HepG2 (cell line): ENCODE results near the gene HPD. TPM values are rescaled to one million over a fixed set of nuclear protein-coding genes. Genes with fewer than 3 reads are reported as not detected.

ENCODE experiments used
- FOXA1 ChIP-seq, 2 experiments: fragments of 450-650 bp in 1 of 2; sonication (generic) in 1 of 2; formaldehyde crosslinking in 1 of 2; IDR thresholded peaks; 2 replicates each; pipeline versions ENCODE4 v1.4.0 to v1.6.1; 2016 to 2020; ENCODE audit warnings: missing genetic modification reagents in 1 of 2
- FOXO1 ChIP-seq: sonication (generic); formaldehyde crosslinking; IDR thresholded peaks from 2 replicates; pipeline ENCODE4 v1.4.0; 2020; ENCODE audit warnings: missing genetic modification reagents
- KDM5A ChIP-seq: fragments of 200-600 bp; sonication (generic); IDR thresholded peaks from 2 replicates; pipeline ENCODE4 v1.7.0; 2018; ENCODE audit warnings: antibody characterized with exemption, mild to moderate bottlenecking, low read length, borderline replicate concordance
- MYNN ChIP-seq: sonication (generic); formaldehyde crosslinking; IDR thresholded peaks from 2 replicates; pipeline ENCODE4 v1.4.0; 2020; ENCODE audit warnings: mild to moderate bottlenecking, low read depth, missing genetic modification reagents
- POLR2A ChIP-seq, 2 experiments: IDR thresholded peaks; 2 replicates each; pipeline ENCODE4 v1.6.1; 2011; ENCODE audit warnings: low read depth in 2 of 2, low read length in 2 of 2, mild to moderate bottlenecking in 1 of 2, moderate library complexity in 1 of 2; ENCODE audit not compliant: insufficient read depth in 1 of 2
- PRPF4 ChIP-seq: fragments of 200-400 bp; formaldehyde crosslinking; IDR thresholded peaks from 2 replicates; pipeline ENCODE4 v1.6.1; 2016; ENCODE audit warnings: low read length, low read depth; ENCODE audit not compliant: poor library complexity, severe bottlenecking
- SP2 ChIP-seq: sonication (generic); formaldehyde crosslinking; IDR thresholded peaks from 2 replicates; pipeline ENCODE4 v1.5.1; 2020; ENCODE audit warnings: mild to moderate bottlenecking, missing genetic modification reagents
- SRF ChIP-seq: IDR thresholded peaks from 2 replicates; pipeline ENCODE4 v1.6.1; 2011; ENCODE audit warnings: mild to moderate bottlenecking, low read depth, low read length, moderate library complexity
- U2AF1 ChIP-seq: fragments of 200-400 bp; formaldehyde crosslinking; optimal IDR thresholded peaks from 2 replicates; pipeline ENCODE3; 2017; ENCODE audit warnings: mild to moderate bottlenecking, low read depth, low read length
- ZNF562 ChIP-seq: sonication (generic); formaldehyde crosslinking; IDR thresholded peaks from 2 replicates; pipeline ENCODE4 v1.8.0; 2022; ENCODE audit warnings: missing genetic modification reagents, borderline replicate concordance
- polyA plus RNA-seq, 8 experiments: library from polyadenylated mRNA; depleted of rRNA in 3 of 8; stranded (reverse) in 7 of 8; unstranded in 1 of 8; fragments of >200 nt; fragmentation: Illumina TruSeq in 4 of 8; extraction: Trizol in 4 of 8; gene quantifications; 2 replicates each; pipeline versions ENCODE4 v1.2.1 to v1.2.3, GENCODE V29; 2011 to 2016; ENCODE audit warnings: low read depth in 4 of 8, missing spikeins in 1 of 8, mixed read lengths in 1 of 8; ENCODE audit not compliant: insufficient read depth in 1 of 8
- total RNA-seq, 5 experiments: library from RNA; depleted of rRNA; stranded (reverse); fragments of >200 nt; fragmentation: Illumina TruSeq; extraction: Trizol; gene quantifications; 2 replicates each; pipeline ENCODE4 v1.2.3, GENCODE V29; 2016; ENCODE audit warnings: low read depth in 1 of 5
- TF ChIP-seq, protein P1 (sequence below): sonication (generic); formaldehyde crosslinking; IDR thresholded peaks from 2 replicates; pipeline ENCODE4 v1.8.0; 2023; ENCODE audit warnings: mild to moderate bottlenecking, missing genetic modification reagents
- TF ChIP-seq, protein P2 (sequence below): sonication (generic); formaldehyde crosslinking; IDR thresholded peaks from 2 replicates; pipeline ENCODE4 v1.5.1; 2020; ENCODE audit warnings: mild to moderate bottlenecking, missing genetic modification reagents, borderline replicate concordance
- TF ChIP-seq, protein P3 (sequence below): sonication (generic); formaldehyde crosslinking; IDR thresholded peaks from 2 replicates; pipeline ENCODE4 v1.5.0; 2020; ENCODE audit warnings: mild to moderate bottlenecking, missing genetic modification reagents
- TF ChIP-seq, protein P4 (sequence below): sonication (generic); formaldehyde crosslinking; conservative IDR thresholded peaks from 2 replicates; pipeline ENCODE4 v1.4.0; 2020; ENCODE audit warnings: missing genetic modification reagents
- TF ChIP-seq, protein P5 (sequence below): sonication (generic); formaldehyde crosslinking; IDR thresholded peaks from 2 replicates; pipeline ENCODE4 v1.4.0; 2020; ENCODE audit warnings: mild to moderate bottlenecking, missing genetic modification reagents
- TF ChIP-seq, protein P6 (sequence below): sonication (generic); formaldehyde crosslinking; IDR thresholded peaks from 2 replicates; pipeline ENCODE4 v1.5.0; 2020; ENCODE audit warnings: mild to moderate bottlenecking, missing genetic modification reagents
- TF ChIP-seq, protein P7 (sequence below): sonication (generic); formaldehyde crosslinking; IDR thresholded peaks from 2 replicates; pipeline ENCODE4 v1.8.0; 2022; ENCODE audit warnings: missing genetic modification reagents, low read depth, mild to moderate bottlenecking, borderline replicate concordance

HPD gene
- total and polyA plus RNA-seq, 2 of the 13 experiments (the other 11 are each of a cell fraction or from before 2014, with no cell fraction given) = 120 to 195 TPM

DNA sequence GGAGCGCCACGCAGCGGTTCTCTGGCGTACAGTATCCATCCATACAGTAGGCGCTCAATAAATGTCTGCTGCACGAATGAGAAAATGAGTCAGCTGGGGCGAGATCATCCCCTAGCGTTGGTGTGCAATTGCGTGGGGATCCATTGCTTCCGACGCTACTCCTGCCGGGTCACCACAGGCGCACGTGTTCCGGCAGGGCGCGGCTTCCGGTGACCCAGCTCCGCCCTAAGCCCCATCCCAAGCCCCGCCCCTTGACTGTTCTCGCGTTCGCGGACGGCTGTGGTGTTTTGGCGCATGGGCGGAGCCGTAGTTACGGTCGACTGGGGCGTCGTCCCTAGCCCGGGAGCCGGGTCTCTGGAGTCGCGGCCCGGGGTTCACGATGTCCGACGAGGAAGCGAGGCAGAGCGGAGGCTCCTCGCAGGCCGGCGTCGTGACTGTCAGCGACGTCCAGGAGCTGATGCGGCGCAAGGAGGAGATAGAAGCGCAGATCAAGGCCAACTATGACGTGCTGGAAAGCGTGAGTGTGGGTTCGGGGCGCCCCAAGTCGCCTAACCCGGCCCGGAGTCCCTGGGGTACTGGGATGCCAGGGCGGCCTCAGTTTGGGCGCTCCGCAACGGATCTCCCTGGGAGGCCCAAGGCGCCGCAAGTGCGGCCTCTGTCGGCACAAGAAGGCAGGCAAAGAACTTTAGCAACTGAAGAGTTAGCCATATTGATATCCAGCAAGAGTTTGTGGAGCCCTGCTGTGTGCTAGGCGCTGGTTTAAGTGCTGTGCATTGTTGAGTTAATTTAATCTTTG, 30.0 kb upstream of the HPD start, which contains the start of gene PSMD9 (continued):
- TF ChIP-seq, protein P1, sequence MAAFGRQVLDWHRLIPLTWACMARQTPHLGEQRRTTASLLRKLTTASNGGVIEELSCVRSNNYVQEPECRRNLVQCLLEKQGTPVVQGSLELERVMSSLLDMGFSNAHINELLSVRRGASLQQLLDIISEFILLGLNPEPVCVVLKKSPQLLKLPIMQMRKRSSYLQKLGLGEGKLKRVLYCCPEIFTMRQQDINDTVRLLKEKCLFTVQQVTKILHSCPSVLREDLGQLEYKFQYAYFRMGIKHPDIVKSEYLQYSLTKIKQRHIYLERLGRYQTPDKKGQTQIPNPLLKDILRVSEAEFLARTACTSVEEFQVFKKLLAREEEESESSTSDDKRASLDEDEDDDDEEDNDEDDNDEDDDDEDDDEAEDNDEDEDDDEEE (CRISPR knock-in tag) = peak; percentile 95
- TF ChIP-seq SP2 (peak; percentile 70), PRPF4 (no peak), MYNN (CRISPR knock-in tag) (no peak), POLR2A (IDR thresholded peaks at IDR 0.05; ENCODE audit: insufficient read depth in 1 of 2, low read depth in 2 of 2, low read length in 2 of 2) (peak; percentile 74 to 80), KDM5A (peak; percentile 83; the same call in 1 of the 2 replicates), SRF (no peak), U2AF1 (no peak), ZNF562 (CRISPR knock-in tag) (peak; percentile 56; the same call in 1 of the 2 replicates), FOXA1 (IDR thresholded peaks at IDR 0.05) (no peak), FOXA1 (CRISPR knock-in tag; IDR thresholded peaks at IDR 0.05) (peak; percentile 28; the same call in 1 of the 2 replicates), FOXO1 (no peak; the same call in 1 of the 2 replicates)
- TF ChIP-seq, protein P2, sequence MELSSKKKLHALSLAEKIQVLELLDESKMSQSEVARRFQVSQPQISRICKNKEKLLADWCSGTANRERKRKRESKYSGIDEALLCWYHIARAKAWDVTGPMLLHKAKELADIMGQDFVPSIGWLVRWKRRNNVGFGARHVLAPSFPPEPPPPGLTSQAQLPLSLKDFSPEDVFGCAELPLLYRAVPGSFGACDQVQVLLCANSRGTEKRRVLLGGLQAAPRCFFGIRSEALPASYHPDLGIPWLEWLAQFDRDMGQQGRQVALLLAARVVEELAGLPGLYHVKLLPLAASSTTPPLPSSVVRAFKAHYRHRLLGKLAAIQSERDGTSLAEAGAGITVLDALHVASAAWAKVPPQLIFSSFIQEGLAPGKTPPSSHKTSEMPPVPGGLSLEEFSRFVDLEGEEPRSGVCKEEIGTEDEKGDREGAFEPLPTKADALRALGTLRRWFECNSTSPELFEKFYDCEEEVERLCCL (CRISPR knock-in tag) = peak; percentile 62; the same call in 1 of the 2 replicates
- TF ChIP-seq, protein P3, sequence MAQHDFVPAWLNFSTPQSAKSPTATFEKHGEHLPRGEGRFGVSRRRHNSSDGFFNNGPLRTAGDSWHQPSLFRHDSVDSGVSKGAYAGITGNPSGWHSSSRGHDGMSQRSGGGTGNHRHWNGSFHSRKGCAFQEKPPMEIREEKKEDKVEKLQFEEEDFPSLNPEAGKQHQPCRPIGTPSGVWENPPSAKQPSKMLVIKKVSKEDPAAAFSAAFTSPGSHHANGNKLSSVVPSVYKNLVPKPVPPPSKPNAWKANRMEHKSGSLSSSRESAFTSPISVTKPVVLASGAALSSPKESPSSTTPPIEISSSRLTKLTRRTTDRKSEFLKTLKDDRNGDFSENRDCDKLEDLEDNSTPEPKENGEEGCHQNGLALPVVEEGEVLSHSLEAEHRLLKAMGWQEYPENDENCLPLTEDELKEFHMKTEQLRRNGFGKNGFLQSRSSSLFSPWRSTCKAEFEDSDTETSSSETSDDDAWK (CRISPR knock-in tag) = no peak
- TF ChIP-seq, protein P4, sequence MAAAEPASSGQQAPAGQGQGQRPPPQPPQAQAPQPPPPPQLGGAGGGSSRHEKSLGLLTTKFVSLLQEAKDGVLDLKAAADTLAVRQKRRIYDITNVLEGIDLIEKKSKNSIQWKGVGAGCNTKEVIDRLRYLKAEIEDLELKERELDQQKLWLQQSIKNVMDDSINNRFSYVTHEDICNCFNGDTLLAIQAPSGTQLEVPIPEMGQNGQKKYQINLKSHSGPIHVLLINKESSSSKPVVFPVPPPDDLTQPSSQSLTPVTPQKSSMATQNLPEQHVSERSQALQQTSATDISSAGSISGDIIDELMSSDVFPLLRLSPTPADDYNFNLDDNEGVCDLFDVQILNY (CRISPR knock-in tag) = 0 out of 2 replicates have a peak, but pooled peaks have one; percentile 31
- TF ChIP-seq, protein P5, sequence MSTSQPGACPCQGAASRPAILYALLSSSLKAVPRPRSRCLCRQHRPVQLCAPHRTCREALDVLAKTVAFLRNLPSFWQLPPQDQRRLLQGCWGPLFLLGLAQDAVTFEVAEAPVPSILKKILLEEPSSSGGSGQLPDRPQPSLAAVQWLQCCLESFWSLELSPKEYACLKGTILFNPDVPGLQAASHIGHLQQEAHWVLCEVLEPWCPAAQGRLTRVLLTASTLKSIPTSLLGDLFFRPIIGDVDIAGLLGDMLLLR (CRISPR knock-in tag) = peak; percentile 84; the same call in 1 of the 2 replicates
- TF ChIP-seq, protein P6, sequence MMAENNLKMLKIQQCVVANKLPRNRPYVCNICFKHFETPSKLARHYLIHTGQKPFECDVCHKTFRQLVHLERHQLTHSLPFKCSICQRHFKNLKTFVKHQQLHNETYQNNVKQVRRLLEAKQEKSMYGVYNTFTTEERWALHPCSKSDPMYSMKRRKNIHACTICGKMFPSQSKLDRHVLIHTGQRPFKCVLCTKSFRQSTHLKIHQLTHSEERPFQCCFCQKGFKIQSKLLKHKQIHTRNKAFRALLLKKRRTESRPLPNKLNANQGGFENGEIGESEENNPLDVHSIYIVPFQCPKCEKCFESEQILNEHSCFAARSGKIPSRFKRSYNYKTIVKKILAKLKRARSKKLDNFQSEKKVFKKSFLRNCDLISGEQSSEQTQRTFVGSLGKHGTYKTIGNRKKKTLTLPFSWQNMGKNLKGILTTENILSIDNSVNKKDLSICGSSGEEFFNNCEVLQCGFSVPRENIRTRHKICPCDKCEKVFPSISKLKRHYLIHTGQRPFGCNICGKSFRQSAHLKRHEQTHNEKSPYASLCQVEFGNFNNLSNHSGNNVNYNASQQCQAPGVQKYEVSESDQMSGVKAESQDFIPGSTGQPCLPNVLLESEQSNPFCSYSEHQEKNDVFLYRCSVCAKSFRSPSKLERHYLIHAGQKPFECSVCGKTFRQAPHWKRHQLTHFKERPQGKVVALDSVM (CRISPR knock-in tag) = peak; percentile 94
- TF ChIP-seq, protein P7, sequence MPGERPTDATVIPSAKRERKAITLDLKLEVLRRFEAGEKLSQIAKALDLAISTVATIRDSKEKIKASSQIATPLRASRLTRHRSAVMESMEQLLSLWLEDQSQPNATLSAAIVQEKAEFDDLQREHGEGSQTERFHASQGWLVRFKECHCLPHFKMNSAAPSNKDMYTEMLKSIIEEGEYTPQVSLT (CRISPR knock-in tag) = no peak
